ENCODE data around the gene OLFM1.
"Not testable (repeated sequence)": the region's sequence is repeated elsewhere in the genome, so short reads cannot be mapped to it uniquely, and the experiment has no call there.

Gene OLFM1

DNA sequence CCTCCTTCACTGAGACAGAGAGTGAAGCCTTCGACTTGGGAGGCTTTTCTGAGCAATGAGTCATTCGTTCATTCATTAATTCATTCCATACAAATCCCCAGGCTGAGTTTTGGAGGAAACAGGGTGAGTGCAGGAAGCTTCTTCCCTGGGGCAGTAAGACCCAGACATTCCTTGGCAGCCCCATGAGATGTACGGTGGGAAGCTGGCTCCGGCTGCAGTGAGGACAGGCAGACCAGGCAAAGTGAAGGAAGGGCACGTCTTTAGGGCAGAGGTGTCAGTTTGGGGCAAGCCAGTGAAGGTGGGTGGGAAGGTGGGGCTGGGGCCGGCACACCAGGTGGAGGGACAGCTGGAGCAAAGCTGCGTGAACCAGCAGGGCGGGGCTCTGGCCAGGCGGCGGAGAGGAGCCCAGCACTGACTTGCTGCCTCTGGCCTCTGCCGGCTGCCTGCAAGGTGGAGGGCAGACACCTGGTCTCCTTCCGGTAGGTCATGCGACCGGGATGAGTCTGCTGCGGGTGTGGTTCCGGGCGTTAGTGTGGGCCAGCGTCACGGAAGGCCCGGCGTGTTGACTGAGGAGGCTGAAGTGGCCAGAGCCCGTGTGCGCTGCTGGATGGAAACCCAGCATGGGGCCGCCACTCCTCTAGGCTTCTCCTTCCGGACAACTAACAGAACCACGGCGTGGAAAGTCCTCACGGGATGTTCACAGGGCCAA, 16.6 kb downstream of the OLFM1 start:
- no peak for FAIRE-seq
- no peak for DNase-seq (ENCODE audit: insufficient read length, low spot score)

DNA sequence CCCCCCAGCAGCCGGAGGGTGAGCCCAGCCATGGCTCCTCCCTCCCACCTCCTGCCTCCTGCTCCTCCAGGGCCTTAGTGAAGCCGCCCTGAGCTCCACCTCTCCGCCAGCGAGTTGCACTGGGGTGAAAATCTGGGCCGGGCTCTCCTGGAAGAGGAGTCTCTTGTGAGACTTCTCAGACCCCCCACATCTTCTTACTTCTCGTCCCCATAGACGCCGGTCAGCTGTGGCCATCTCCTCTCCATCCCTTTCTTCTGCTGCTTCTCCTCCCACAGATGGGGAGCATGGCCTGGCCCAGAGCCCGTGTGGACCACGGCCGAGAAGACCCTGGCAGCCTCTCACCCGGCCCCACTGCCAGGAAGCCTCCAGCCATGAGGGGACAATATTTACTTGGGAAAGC, 17.3 kb downstream of the OLFM1 start:
- no peak for FAIRE-seq
- no peak for DNase-seq (ENCODE audit: insufficient read length, low spot score)

GRCh38 chr9:135105211-135105745, 17.8 kb downstream of the OLFM1 start:
- FAIRE-seq: no peak
- no peak for DNase-seq (ENCODE audit: insufficient read length, low spot score)

GRCh38 chr9:135105938-135106491, 18.5 kb downstream of the OLFM1 start:
- DNase-seq (ENCODE audit: insufficient read length, low spot score): no peak
- no peak for FAIRE-seq

GRCh38 chr9:135106551-135107270, 19.2 kb downstream of the OLFM1 start:
- no peak for FAIRE-seq

DNA sequence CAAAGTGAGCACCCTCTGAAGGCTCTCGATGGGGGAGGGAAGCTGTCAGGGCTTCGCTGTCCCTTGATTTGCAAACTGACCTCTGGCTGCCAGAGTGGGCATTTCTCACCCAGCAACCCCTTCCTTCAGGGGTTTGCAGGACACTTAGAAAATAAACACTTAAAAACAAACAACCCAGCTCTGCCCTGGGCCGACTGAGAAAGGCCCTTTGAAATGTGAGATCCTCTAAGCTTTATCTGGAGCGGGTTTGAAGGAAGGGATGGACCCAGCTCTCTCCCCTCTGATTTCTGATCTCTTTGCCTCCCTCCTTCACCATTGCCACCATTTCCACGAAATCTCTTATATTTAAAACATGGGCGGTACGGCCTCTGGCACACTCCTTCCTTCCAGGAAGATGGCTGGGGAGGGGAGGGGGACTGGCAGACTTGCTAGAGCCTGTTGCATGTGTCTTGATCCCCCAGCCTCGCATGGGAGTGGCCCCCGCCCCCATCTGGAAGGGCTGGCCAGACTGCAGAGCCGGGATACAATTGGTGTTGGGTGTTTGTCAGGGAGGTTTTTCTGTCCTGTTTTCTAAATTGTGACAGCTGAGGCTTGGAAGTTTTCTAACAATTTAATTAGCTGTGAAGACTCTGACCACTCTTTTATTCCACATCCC, 20.2 kb downstream of the OLFM1 start:
- FAIRE-seq: no peak
- no peak for DNase-seq (ENCODE audit: insufficient read length, low spot score)

More at GRCh38 chr9:135106551-135107270, 19.2 kb downstream of the OLFM1 start:
- DNase-seq (ENCODE audit: insufficient read length, low spot score): no peak

GRCh38 chr9:135108831-135109510, 21.5 kb downstream of the OLFM1 start:
- FAIRE-seq (no peak), DNase-seq (ENCODE audit: insufficient read length, low spot score) (no peak)

- DNase-seq (ENCODE audit: insufficient read length, low spot score) (no peak), FAIRE-seq (no peak)
Measured at GRCh38 chr9:135109650-135110049, 22.2 kb downstream of the OLFM1 start.

DNA sequence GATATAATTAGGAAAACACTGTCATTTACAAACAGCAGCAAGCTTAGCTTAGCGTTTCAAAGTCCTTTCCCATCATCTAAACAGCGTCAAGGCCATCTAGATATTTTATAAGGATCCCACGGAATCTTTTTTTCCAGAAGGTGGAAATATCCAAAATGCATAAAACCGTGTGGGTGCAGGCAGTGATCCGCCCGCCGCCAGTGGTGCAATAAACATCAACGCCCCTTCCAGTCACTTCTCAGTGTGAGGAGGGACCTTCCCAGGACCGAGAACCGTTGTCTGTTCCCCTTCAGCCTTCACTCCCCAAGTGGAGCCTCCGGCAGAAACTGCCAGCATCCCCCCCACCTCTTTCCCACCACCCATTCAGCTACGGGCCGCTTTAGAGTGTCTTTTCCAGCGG, 22.9 kb downstream of the OLFM1 start:
- FAIRE-seq (no peak), DNase-seq (ENCODE audit: insufficient read length, low spot score) (no peak)

DNA sequence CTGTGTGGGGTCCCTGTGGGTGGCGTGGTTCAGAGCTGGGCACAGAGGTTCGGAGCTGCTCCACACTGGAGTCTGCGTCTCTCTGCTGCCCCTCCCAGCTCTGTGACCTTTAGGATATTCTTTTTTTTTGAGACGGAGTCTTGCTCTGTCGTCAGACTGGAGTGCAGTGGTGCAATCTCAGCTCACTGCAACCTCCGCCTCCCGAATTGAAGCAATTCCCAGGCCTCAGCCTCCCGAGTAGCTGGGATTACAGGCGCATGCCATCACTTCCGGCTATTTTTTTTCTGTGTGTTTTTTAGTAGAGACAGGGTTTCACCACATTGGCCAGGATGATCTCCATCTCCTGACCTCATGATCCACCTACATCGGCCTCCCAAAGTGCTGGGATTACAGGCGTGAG, 24.1 kb downstream of the OLFM1 start:
- FAIRE-seq; DNase-seq (ENCODE audit: insufficient read length, low spot score): not testable (repeated sequence)

- DNase-seq (ENCODE audit: insufficient read length, low spot score) (no peak), FAIRE-seq (no peak)
Measured at GRCh38 chr9:135116371-135116770, 28.9 kb downstream of the OLFM1 start.

GRCh38 chr9:135116881-135117280, 29.4 kb downstream of the OLFM1 start:
- FAIRE-seq (no peak), DNase-seq (ENCODE audit: insufficient read length, low spot score) (no peak)

DNA sequence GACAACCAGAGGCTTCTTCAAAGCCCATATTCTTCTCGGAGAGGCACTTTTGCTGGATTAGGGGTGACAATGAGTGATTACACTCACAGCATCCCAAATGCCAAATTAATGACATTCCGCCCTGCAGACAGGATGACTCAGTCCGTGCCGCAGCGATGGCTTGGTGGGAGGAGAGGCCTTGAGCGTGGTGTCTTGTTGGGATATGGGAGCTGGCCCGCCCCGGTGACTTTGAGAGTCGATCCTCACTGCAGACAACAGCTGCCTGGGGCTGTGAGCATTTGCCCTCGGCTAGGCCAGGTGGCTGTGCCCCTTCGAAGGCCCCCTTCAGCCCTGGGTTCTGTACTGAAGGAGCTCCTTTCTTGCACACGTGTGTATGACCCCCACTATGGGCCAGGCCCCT, 29.8 kb downstream of the OLFM1 start:
- DNase-seq (ENCODE audit: insufficient read length, low spot score): no peak
- no peak for FAIRE-seq

DNA sequence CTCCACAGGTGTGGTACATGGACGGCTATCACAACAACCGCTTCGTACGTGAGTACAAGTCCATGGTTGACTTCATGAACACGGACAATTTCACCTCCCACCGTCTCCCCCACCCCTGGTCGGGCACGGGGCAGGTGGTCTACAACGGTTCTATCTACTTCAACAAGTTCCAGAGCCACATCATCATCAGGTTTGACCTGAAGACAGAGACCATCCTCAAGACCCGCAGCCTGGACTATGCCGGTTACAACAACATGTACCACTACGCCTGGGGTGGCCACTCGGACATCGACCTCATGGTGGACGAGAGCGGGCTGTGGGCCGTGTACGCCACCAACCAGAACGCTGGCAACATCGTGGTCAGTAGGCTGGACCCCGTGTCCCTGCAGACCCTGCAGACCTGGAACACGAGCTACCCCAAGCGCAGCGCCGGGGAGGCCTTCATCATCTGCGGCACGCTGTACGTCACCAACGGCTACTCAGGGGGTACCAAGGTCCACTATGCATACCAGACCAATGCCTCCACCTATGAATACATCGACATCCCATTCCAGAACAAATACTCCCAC, 32.1 kb downstream of the OLFM1 start:
- FAIRE-seq: no peak
- DNase-seq (ENCODE audit: insufficient read length, low spot score): no peak

DNA sequence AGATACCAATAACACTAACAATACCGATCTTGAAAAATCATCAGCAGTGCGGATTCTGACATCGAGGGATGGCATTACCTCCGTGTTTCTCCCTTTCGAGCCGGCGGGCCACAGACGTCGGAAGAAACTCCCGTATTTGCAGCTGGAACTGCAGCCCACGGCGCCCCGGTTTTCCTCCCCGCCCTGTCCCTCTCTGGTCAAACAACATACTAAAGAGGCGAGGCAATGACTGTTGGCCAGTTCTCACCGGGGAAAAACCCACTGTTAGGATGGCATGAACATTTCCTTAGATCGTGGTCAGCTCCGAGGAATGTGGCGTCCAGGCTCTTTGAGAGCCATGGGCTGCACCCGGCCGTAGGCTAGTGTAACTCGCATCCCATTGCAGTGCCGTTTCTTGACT, 32.8 kb downstream of the OLFM1 start:
- FAIRE-seq (no peak), DNase-seq (ENCODE audit: insufficient read length, low spot score) (no peak)

DNA sequence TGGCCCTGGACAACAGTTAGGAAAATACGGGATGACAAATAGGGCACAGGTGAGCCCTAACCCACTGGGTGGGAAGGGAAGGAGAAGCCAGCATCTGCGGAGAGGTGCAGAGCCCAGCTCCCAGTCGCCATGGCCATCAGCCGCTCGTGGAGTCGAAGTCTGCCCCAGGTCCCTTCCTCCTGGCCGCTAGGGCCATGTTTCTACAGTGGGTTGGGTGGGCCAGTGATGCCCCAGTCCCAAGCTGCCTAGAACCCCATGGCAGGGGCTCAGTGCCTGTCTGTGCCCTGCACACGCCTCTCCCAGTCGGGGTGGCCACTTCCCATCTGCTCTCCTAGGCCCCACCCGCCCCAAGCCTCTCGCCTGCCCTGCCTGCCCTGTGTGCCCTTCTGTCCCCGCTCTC, 34.8 kb downstream of the OLFM1 start:
- DNase-seq (ENCODE audit: insufficient read length, low spot score): no peak

GRCh38 chr9:135123126-135123772, 35.8 kb downstream of the OLFM1 start:
- FAIRE-seq: no peak
- no peak for DNase-seq (ENCODE audit: insufficient read length, low spot score)

More for the DNA sequence above, 34.8 kb downstream of the OLFM1 start:
- no peak for FAIRE-seq

DNA sequence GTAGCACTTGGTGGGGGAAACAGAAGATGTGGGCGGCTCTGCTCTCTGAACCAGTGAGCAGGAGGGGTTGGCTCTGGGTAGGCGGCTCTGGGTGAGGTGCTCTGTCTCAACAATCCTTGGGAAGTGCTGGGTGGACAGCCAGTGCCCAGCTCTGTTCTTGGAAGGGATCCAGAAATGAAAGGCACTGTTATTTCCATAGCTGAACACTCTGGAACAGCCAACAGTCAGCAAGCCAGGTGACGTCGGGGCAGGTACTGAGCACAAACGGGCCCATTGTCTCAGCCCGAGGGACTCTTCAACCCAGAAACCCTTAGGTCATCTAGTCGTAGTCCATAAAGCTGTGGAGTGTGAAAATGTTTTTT, 36.3 kb downstream of the OLFM1 start:
- FAIRE-seq (no peak), DNase-seq (ENCODE audit: insufficient read length, low spot score) (no peak)

- FAIRE-seq: no peak
Measured at GRCh38 chr9:135126451-135127187, 39.2 kb downstream of the OLFM1 start.

More at GRCh38 chr9:135126451-135127187, 39.2 kb downstream of the OLFM1 start:
- no peak for DNase-seq (ENCODE audit: insufficient read length, low spot score)

Measured in GM19239 (cell line).